GM18867 (cell line): ENCODE measurements around the gene ZNF184.
A peak's percentile ranks its signal among the peaks of the same experiment; 100 is the strongest.

Source experiments
- ATAC-seq: cut with Tn5 transposase; IDR thresholded peaks from one replicate; pipeline ENCODE4 v1.9.1; 2021; ENCODE audit warnings: mild to moderate bottlenecking, moderate library complexity; ENCODE audit not compliant: unreplicated experiment

Gene ZNF184

DNA sequence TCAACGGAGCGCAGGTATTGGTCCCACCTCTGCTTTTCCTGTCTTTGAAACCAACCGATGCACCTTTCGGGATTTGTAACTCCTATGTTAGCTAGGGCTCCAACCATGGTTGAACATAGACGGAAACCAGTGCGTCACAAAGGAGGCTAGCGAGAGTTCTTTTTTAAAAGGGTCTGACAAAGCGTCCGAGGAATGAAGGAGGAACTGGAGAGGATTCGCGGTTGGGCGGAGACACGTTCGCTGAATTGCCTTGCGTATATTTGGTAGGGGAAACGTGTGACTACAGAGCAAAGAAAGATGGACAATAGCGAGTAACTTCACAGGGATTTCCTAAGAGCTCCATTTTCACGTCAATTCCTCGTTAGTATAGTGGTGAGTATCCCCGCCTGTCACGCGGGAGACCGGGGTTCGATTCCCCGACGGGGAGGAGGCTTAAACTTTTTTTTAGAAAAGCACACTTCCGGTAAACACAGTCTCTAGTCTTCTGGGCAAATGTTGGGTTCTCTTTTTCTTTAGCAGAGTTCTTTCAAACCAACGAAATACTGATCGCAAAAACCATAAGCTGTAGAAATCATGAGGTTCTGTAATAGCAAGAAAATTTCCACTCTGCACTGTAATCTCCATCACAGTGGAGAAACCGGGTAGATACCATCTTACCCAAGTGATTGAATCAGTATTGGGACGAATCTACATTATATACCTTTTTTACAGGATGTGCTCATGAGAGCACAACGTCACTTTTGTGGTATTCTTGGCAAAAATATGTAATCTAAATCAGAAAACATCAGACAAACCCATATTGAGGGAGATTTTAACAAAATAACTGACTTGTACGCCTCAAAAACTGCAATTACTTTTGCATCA is 6.6 kb upstream of the ZNF184 start:
- peak; percentile 58 for ATAC-seq

GRCh38 chr6:27478706-27479318 is 5.9 kb upstream of the ZNF184 start:
- peak; percentile 57 for ATAC-seq

DNA sequence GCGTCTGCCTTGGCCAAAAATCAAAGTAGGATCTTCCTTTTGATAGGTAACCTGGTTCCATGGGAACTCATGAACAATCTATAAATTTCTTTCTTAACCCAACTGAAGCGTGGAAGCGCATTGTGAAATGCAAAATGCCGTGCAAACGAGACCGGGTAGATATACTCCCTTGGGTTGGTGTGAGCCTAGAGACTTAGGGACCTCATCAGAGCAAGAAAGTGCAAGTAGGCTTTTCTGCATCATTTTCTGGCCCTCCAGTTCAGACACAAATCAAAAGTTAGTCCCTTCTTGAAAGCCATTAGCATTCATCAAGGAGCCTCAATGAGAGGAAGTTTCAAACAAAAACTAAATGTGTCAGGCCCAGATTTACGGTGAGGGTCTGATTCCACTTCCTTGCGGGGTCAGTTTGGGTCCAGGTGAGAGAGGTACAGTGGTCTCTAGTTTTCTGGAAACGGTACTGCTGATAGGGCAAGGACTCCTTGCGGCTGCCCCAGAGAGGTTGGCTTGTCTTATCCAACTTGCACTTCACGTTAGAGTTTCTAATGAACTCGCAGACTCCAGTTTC is 5.3 kb upstream of the ZNF184 start:
- peak; percentile 19 for ATAC-seq

DNA sequence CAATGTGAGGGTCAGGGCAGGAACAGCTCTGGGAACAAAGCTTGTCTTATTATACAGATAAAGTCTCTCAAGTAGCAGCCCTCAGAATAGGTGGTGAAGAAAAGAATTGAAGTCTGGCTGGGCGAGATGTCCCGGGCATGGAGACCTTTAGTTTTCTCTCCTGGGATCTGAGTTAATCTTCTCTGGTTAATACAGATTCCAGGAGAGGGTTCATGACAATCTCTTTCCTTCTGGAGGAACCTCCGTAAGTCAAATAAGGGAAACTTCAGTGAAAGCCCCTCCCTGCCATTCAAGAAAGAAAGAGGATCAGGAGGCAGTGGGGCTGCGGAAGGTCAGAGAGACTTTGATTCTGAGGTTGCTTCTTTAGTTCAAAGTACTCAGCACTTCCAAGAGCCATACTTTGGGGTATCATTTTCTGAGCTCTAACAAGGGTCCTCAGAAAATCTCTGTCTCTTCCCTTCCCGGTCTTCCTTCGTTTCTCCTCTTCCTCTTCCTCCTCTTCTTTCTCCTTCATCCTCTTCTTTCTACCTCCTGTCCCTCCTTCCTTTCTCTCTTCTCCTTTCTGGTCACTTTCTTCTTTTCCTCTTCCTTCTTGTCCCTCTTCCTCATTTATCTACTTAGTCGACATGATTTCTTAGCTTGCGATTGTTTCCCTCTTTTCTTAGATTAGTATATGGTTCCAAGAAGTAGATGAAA is 4.6 kb upstream of the ZNF184 start:
- ATAC-seq = no peak

GRCh38 chr6:27476090-27476489 is 3.2 kb upstream of the ZNF184 start:
- no peak for ATAC-seq

- no peak for ATAC-seq
These were observed 1.8 kb upstream of the ZNF184 start for GRCh38 chr6:27474672-27475071.

- no peak for ATAC-seq
These were observed 1.2 kb upstream of the ZNF184 start for GRCh38 chr6:27474172-27474465.

- peak; percentile 53 for ATAC-seq
These were observed 706 bp downstream of the ZNF184 start for GRCh38 chr6:27472182-27472616.

DNA sequence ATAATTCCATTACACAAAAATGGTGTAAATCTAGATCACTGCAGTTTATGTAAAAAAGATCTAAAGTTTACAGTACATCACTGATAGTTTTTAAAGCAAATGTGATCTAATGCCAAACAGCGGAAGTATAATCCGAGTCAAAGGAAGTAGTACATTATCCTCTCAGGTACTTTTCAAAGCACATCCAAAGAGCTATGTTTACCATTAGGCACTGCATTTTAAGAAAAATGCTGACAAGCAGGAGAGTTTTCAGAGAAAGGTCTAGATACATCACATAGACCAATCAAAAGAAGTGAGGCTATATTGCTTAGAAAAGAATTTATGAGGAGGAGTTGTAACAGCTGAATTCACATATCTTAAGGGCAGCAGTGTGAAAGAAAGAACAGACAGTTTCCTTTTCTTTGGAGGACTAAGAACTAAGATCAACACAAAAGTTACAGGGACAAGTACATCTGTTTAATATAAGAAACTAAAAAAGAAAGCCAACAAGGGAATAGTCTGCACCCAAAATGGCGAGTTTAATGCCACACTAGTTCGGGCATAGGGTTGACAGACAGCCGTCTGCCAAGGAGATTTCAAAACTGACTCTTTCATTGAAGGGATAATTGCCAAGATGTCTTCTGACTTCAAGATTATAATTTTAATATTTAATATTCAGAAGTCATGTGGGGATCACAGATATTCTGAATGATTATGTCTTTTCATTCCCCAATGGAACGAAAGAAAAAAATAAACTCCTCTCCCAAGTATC is 1.4 kb downstream of the ZNF184 start:
- no peak for ATAC-seq

DNA sequence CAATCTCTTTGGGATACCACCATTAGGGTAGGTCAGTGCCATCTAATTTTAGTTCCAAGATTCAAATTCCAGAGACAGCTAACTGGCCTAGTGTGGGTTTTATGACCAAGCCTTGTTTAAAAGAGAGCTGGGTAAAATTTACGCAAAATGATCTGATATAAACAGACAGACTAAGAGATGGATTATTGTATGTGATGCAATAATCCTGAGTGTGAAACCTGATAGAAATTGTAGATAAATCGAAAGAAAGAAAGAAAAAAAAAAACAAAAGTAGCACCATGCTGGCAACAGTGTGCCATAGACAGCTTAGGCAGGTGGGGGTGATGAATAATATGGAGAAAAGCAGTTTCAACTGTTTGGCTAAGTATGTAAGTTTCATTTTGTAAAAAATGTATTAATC is 2.9 kb downstream of the ZNF184 start:
- no peak for ATAC-seq

DNA sequence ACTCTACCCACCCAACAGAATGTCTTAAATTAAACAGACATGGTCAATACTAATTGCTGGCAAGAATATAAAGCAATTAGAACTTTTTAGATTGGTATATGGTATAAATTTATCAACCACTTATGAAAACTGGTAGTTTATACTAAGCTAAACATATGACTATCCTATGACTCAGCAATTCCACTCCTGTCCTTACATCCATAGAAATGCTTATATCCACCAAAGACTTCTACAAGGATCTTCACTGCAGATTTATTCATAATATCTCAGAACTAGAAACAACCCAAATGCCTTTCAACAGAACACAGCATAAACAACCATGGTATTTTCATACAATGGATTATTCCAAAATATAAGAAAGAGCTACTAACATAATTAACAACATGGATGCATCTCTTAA is 4.6 kb downstream of the ZNF184 start:
- ATAC-seq = no peak

DNA sequence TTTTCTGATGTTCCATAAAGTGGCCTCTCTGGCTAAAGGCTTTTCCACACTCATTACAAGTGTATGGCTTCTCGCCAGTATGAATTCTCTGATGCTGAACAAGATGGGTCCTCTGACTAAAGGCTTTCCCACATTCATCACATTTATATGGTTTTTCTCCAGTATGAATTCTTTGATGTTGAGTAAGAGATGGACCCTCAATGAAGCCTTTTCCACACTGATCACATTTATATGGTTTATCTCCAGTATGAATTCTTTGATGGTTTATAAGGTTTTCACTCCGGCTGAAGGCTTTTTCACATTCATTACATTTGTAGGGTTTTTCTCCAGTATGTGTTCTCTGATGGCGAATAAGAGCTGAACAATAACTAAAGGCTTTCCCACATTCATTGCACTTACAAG is 20.4 kb downstream of the ZNF184 start:
- ATAC-seq = no peak

- no peak for ATAC-seq
These were observed 21.1 kb downstream of the ZNF184 start for GRCh38 chr6:27451660-27452390.

DNA sequence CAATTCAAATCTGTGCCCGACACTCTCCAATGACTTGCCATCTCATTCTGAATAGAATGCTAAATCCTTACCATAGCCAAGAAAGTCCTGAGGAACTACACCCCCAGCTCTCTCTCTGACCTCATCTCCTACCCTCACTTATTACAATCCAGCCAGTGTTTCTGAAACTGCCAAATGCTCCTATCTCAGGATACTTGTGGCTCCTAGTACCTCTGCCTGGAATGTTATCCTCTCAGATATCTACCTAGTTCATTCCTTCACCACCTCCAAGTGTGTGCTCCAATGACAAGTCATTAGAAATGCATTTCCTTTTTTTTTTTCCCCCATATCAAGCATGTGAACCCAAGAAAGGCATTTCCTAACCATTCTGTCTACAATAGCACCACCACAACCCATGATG is 24.4 kb downstream of the ZNF184 start:
- ATAC-seq = no peak

DNA sequence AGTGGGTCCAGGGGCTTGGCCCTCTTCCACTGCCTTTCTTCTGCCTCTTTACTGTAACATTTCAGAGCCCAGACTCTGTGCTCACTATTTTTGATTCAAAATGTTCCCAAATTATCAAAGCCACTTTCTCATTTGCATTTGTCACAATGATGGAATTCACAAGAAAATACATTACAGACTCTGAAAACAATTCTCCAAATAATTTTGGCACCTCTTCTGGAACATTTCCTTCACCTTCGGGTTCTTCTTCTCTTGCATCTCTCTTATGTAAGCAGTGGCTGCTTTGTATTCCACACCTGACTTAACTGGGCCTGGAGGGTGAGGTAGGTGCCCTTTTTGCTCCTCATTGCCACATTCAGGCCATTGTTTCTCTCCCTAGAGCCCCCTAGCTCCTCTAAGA is 30.0 kb downstream of the ZNF184 start:
- ATAC-seq = no peak

DNA sequence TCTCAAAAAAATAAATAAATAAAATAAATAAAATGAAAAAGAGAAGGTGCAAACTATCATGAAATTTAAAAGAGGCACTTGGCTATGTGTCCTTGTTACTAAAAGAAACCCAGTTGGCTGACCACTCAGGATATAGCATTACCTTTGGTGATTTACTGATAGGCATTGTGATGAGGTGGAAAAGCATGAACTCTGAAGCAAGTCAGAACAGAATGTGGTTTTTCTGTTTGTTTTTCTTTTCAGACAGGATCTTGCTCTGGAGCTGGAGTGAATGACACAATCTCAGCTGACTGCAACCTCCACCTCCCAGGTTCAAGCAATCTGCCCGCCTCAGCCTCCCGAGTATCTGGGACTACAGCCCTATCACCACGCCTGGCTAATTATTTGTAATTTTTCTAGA is 31.9 kb downstream of the ZNF184 start:
- ATAC-seq = no peak

GRCh38 chr6:27439371-27439770 is 33.5 kb downstream of the ZNF184 start:
- no peak for ATAC-seq

DNA sequence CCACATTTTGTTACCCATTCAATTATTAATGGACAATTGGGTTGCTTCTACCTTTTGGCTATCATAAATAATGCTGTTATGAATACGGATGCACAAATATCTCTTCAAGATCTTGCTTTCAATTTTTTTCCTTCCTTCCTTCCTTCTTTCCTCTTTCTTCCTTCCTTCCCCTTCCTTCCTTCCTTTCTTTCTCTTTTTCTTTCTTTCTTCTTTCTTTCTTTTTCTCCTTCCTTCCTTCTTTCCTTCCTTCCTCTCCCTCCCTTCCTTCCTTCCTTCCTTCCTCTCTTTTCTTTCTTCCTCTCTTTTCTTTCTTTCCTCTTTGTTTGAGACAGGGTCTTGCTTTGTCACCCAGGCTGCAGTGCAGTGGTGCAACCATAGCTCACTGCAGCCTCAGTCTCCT is 39.2 kb downstream of the ZNF184 start:
- ATAC-seq = no peak

GRCh38 chr6:27428966-27429365 is 43.9 kb downstream of the ZNF184 start:
- ATAC-seq = no peak

DNA sequence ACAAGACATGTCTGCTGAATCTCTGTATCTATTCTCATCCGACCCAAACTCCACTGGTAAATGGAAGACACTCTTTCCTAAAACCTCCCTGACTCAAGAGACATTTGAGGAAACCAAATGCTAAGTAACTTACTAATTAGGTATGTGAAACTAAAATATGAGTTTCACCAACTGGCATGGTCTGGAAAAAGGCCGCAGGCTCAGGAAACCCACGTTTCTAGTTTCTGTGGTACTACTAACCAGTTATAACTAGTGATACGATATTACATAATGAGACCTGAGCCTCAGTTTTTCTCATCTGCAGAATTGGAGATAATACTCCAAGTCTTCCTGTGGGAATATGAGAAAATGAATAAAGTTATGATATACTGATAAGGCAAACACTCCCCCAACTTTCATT is 44.4 kb downstream of the ZNF184 start:
- no peak for ATAC-seq
